HG03558 (cell line): ENCODE results near the gene LMLN.
"Not testable (repeated sequence)": the region's sequence is repeated elsewhere in the genome, so short reads cannot be mapped to it uniquely, and the experiment has no call there.

Experiments used
- ATAC-seq: cut with Tn5 transposase; IDR thresholded peaks from one replicate; pipeline ENCODE4 v1.9.1; 2021; ENCODE audit warnings: moderate number of reproducible peaks; ENCODE audit not compliant: unreplicated experiment; ENCODE audit errors: extremely low read depth

The LMLN gene

GRCh38 chr3:198025644-198026043 is 65.6 kb downstream of the LMLN start:
- ATAC-seq = no peak

DNA sequence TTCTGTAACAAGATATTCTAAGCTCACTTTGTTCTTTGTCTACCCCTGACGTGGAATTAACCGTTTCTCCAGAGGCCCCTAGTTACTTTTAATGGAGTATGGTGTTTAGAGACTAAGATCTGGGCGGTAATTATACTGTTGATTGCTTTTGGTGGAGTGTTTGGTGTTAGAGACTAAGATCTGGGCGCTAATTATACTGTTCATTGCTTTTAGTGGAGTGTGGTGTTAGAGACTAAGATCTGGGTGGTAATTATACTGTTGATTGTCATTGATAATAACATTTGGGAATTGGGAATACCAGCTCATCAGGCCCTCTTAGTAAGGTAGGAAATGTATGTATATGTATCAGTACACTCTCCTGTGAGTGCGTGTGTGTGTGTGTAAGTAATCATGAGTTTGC is 66.6 kb downstream of the LMLN start:
- no peak for ATAC-seq

- ATAC-seq = no peak
Measured at GRCh38 chr3:198027045-198027798, 67.2 kb downstream of the LMLN start.

GRCh38 chr3:198027799-198028390 is 67.9 kb downstream of the LMLN start:
- ATAC-seq = no peak

DNA sequence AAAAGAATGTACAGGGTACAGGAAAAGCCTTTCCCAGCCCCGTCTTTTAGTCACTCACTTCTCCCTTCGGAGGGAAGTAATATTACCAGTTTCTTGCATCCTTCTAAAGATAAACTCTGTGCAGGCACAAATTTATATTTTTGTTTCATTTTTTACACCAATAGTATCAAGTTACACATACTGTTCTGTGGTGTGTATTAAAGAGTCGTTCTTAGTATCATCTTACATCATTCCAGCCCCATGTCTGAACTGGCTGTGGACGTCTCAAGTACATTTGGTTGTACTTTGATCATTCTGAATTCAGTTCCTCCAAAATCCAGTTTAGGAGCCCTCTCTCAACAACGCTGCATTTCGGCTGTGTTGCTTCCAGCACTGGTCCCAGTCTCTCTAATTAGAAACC is 68.7 kb downstream of the LMLN start:
- ATAC-seq = no peak

DNA sequence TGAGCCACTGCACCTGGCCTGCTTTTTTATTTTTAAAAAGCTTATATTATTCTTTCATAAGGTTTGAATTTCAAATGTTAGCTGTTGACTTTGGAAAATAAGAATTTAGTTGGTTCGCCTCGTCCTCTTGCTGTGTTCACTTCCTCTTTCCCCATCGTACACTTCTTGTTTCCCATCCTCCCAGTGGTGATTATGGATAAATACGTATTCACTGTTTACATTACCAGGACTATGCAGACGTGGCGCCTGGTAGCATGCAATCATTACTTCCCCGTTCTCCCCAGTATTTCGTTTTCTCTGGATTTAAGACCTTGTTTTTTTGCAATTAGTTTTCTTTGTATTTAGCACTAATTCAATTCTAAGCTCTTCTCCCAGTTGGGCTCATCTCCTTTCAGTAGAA is 70.1 kb downstream of the LMLN start:
- ATAC-seq = no peak

GRCh38 chr3:198030726-198031125 is 70.7 kb downstream of the LMLN start:
- ATAC-seq = no peak

DNA sequence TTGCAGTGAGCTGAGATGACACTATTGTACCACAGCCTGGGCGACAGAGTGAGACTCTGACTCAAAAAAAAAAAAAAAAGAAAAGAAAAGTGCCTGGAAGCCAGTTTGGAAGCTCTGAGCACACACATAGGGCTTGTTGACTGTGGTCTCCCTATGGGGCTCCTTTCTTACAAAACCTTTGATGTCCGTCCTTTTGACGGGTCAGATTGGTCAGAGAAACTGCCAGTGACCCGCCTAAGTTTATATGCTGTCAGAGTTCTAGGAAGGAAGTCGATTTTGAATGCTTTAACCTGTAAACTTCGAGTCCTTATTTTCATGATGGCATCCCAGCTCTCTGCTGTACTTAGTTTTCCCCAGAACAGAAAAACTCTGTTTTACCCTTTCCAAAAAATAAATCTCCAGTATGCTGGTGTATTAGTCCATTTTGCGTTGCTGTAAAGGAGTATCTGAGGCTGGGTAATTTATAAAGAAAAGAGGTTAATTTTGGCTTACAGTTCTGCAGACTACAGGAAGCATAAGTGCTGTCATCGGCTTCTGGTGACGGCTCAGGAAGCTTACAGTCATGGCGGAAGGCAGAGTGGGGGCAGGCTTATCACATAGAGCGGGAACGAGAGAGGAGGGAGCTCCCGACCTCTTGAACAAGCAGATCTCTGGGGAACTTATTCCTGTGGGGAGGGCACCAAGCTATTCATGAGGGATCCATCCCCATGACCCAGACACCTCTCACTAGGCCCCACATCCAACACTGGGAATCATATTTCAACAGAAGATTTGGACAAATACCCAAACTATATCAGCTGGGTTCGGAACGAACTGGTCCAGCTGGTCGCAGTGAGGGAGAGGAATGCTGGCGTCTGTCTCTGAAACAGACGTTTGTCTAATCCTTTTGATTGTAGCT is 72.3 kb downstream of the LMLN start:
- ATAC-seq = no peak

DNA sequence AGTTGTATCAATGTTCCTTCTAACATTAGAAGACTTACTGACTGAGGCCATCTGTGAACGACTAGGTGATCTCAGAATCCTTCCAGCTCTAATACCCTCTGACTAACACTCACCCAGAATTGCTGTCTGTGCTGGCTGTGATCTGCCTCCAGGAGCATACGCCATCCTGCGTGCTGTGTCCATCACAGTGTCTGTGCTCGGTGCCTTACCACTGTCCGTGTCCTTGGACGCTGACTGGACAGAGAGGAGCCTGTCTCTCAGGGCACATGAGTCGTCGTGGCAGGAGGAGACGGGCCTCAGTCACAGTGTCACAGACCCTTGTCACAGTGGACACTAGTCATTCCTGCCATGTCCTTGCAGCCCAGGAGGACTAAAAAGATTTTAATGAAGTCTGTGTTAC is 83.1 kb downstream of the LMLN start:
- no peak for ATAC-seq

- no peak for ATAC-seq
Measured at GRCh38 chr3:198046120-198046857, 86.3 kb downstream of the LMLN start.

- ATAC-seq = no peak
Measured at GRCh38 chr3:198048445-198048844, 88.4 kb downstream of the LMLN start.

DNA sequence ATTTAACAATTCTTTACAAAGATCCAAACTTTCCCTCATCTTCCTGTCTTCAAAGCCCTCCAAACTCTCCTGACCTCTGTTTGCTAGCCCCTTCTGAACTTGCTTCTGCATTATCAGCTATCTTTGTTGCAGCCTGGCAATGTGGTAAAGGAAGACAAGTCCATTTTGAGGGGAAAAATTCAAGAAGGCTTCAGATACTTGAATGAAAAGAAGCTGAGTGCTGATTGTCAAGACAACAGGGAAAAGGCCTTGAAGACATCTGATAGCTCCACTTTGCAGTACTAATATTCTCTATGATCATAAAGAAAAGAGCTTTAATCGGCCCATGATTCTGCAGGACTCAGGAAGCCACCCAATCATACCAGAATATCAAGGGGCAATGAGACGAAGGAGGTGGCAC is 91.8 kb downstream of the LMLN start:
- no peak for ATAC-seq

GRCh38 chr3:198053462-198053861 is 93.4 kb downstream of the LMLN start:
- not testable (repeated sequence) for ATAC-seq

- no peak for ATAC-seq
Measured at GRCh38 chr3:198061119-198062067, 101.4 kb downstream of the LMLN start.

- no peak for ATAC-seq
Measured at GRCh38 chr3:198062068-198062465, 102.0 kb downstream of the LMLN start.

DNA sequence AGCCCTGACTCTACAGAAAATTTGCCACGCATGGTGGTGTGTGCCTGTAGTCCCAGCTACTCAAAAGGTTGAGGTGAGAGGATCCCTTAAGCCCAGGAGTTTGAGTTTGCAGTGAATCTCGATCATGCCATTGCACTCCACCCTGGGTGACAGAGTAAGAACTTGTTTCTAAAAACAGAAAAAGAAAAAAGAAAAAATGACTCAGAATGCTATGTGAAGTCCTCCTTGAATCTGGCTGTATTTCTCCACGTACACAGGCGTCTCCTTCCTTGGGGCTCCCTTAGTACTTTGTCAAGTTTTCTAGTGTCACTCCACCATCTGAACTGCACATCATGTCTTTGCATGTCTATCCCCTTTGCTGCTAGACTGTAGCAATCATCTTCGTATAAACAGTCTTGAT is 104.4 kb downstream of the LMLN start:
- no peak for ATAC-seq

DNA sequence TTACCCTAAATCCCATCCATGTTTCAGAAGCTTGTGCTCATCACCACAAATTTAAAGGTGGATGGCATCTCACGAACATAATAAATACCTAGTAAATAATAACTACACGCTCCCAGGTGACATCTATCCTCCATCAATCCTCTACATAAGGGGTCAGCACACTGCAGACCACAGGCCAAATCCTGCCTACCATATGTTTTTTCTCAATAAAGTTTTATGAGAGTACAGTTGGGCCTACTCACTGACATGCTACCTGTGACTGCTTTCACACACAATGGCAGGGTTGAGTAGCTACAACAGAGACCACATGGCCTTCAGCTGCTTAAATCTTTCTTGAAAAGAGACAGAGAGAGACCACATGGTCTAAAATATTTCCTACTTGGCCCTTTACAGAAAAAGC is 105.9 kb downstream of the LMLN start:
- ATAC-seq = no peak

DNA sequence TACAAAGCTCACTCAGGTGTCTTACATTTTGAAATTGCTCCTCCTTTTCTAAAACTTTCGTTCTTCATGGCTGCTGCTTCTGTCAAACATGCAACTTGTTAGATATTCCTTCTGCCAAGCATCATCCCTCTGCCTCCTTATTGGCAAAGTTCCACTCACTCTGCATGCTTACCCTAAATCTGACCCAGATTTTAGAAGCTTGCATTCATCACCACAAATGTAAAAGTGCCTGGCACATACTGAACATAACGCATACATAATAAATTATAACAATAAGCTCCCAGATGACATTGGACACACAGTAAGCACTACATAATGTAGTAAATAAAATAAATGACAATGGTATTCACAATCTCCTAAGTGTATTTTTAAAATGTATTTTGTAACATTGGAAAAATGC is 107.4 kb downstream of the LMLN start:
- no peak for ATAC-seq

GRCh38 chr3:198070871-198071270 is 110.9 kb downstream of the LMLN start:
- no peak for ATAC-seq
